ENCODE measurements around the gene C2orf76. TPM values are rescaled to one million over a fixed set of nuclear protein-coding genes. Genes with fewer than 3 reads are reported as not detected.

Gene C2orf76
- total and polyA plus RNA-seq, 2 of the 4 experiments (the other 2 are of a cell fraction), result 10.6 to 12.6 TPM

DNA sequence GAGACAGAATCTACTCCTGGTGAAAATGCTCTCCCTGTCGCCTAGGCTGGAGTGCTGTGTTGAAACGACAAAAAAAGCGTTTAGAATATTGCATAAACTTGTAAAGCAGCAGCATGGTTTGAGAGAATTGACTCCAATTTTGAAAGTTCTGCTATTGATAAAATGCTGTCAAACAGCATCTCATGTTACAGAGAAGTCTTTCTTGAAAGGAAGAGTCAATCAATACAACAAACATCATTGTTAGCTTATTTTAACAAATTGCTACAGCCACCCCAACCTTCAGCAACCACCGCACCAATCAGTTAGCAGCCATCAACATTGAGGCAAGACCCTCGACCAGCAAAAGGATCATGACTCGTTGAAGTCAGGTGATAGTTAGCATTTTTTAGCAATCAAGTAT, 6.9 kb downstream of the C2orf76 start:
- no peaks in the 10 kb centered on the region for H3K27me3 ChIP-seq (ENCODE audit: control insufficient read depth, insufficient read depth, low read length)
- DNase-seq, result no peak
- CTCF ChIA-PET, result no interaction called here

More for the DNA sequence above, 6.9 kb downstream of the C2orf76 start:
- no peak overlapping the region for H2AK5ac ChIP-seq (ENCODE audit: low read depth, low read length)
- H3K23ac ChIP-seq (ENCODE audit: low read depth, low read length), result no peak overlapping the region
- no peak overlapping the region for H2AK9ac ChIP-seq (replicated peaks; ENCODE audit: low read depth, low read length, poor library complexity)
- no peak overlapping the region for H3K27ac ChIP-seq (ENCODE audit: insufficient read depth, low read length)
- no peak for TF ChIP-seq MAFK (IDR thresholded peaks at IDR 0.05; ENCODE audit: low read depth, low read length)
- no peak for TF ChIP-seq MXI1 (IDR thresholded peaks at IDR 0.05; ENCODE audit: borderline replicate concordance, low read depth, low read length)
- TF ChIP-seq, protein P1, sequence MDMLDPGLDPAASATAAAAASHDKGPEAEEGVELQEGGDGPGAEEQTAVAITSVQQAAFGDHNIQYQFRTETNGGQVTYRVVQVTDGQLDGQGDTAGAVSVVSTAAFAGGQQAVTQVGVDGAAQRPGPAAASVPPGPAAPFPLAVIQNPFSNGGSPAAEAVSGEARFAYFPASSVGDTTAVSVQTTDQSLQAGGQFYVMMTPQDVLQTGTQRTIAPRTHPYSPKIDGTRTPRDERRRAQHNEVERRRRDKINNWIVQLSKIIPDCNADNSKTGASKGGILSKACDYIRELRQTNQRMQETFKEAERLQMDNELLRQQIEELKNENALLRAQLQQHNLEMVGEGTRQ (IDR thresholded peaks at IDR 0.05; ENCODE audit: low read depth, low read length), result no peak
- TF ChIP-seq RAD21 (IDR thresholded peaks at IDR 0.05; ENCODE audit: low read length), result no peak
- TF ChIP-seq BHLHE40 (IDR thresholded peaks at IDR 0.05; ENCODE audit: low read depth, low read length), result no peak
- TF ChIP-seq RFX5 (IDR thresholded peaks at IDR 0.05; ENCODE audit: low read depth, low read length), result no peak
- no peak for TF ChIP-seq RCOR1 (IDR thresholded peaks at IDR 0.05; ENCODE audit: insufficient replicate concordance, low read length)
- TF ChIP-seq POLR2A (IDR thresholded peaks at IDR 0.05; ENCODE audit: low read depth, low read length), result no peak
- no peak for TF ChIP-seq MAZ (IDR thresholded peaks at IDR 0.05; ENCODE audit: borderline replicate concordance, low read depth, low read length)
- TF ChIP-seq, protein P2, sequence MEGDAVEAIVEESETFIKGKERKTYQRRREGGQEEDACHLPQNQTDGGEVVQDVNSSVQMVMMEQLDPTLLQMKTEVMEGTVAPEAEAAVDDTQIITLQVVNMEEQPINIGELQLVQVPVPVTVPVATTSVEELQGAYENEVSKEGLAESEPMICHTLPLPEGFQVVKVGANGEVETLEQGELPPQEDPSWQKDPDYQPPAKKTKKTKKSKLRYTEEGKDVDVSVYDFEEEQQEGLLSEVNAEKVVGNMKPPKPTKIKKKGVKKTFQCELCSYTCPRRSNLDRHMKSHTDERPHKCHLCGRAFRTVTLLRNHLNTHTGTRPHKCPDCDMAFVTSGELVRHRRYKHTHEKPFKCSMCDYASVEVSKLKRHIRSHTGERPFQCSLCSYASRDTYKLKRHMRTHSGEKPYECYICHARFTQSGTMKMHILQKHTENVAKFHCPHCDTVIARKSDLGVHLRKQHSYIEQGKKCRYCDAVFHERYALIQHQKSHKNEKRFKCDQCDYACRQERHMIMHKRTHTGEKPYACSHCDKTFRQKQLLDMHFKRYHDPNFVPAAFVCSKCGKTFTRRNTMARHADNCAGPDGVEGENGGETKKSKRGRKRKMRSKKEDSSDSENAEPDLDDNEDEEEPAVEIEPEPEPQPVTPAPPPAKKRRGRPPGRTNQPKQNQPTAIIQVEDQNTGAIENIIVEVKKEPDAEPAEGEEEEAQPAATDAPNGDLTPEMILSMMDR (conservative IDR thresholded peaks at IDR 0.05; ENCODE audit: low read depth, low read length), result no peak
- TF ChIP-seq, protein P3, sequence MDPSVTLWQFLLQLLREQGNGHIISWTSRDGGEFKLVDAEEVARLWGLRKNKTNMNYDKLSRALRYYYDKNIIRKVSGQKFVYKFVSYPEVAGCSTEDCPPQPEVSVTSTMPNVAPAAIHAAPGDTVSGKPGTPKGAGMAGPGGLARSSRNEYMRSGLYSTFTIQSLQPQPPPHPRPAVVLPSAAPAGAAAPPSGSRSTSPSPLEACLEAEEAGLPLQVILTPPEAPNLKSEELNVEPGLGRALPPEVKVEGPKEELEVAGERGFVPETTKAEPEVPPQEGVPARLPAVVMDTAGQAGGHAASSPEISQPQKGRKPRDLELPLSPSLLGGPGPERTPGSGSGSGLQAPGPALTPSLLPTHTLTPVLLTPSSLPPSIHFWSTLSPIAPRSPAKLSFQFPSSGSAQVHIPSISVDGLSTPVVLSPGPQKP (IDR thresholded peaks at IDR 0.05; ENCODE audit: borderline replicate concordance, low read depth, low read length), result no peak
- TF ChIP-seq NFE2L2 (IDR thresholded peaks at IDR 0.05; ENCODE audit: low read depth, low read length), result no peak
- no peak for TF ChIP-seq FOS (IDR thresholded peaks at IDR 0.05; ENCODE audit: low read depth, low read length)
- no peaks in the 10 kb centered on the region for H4K20me1 ChIP-seq (ENCODE audit: insufficient read depth, low read length)
- no peak overlapping the region for H3K18ac ChIP-seq (ENCODE audit: low read depth, low read length)
- H3K4me3 ChIP-seq (ENCODE audit: insufficient read depth, low read depth, low read length), result no peak overlapping the region
- no peaks in the 10 kb centered on the region for H3K4me1 ChIP-seq (ENCODE audit: control insufficient read depth, insufficient read depth, low read length)
- peaks cover 7% of the 10 kb centered on the region in 2 experiments for H3K79me1 ChIP-seq (ENCODE audit: low read depth in 1 of 2, low read length in 2 of 2)
- POLR2A ChIA-PET (ENCODE audit: unreplicated experiment), result interaction anchor here (0.5 kb wide), 1 partner anchor 325 kb away, joined by 3 read pairs; no protein-coding TSS in a partner anchor
- no peak overlapping the region for H3K9ac ChIP-seq (ENCODE audit: low read depth, low read length)
- H2AFZ ChIP-seq (replicated peaks; ENCODE audit: low read length, poor library complexity), result no peak overlapping the region
- no peak overlapping the region for H2BK20ac ChIP-seq (ENCODE audit: low read depth, low read length)
- dilution Hi-C loops (cut with HindIII; ENCODE audit: low sequenced_read_pairs, unreplicated experiment), result no loop called here
- no peak overlapping the region for H3K4me2 ChIP-seq (ENCODE audit: low read depth, low read length)
- H3K56ac ChIP-seq (ENCODE audit: extremely low read depth, insufficient read depth, low read length), result no peak overlapping the region
- intact Hi-C loops (cut with micrococcal nuclease), result no loop called here
- no peak overlapping the region for H4K5ac ChIP-seq (ENCODE audit: low read depth, low read length)
- WGBS, 2 experiments (ENCODE audit: extremely low coverage in 2 of 2, insufficient read length in 1 of 2), result no CpG with 5 or more reads among the region's 6 CpGs
- no peak overlapping the region for H3K4ac ChIP-seq (ENCODE audit: low read depth, low read length)
- no peak overlapping the region for H2BK5ac ChIP-seq (ENCODE audit: low read depth, low read length, poor library complexity, severe bottlenecking)
- H3K9me1 ChIP-seq (ENCODE audit: insufficient read depth, low read length), result no peaks in the 10 kb centered on the region
- no peak overlapping the region for H2BK15ac ChIP-seq (ENCODE audit: low read depth, low read length)
- no TSS peak for BruUV-seq (replicated peaks)
- no peak overlapping the region for H3K14ac ChIP-seq (replicated peaks; ENCODE audit: low read depth, low read length)
- no peaks in the 10 kb centered on the region for H3K36me3 ChIP-seq (ENCODE audit: control insufficient read depth, insufficient read depth, low read length)
- in situ Hi-C loops (cut with MboI; ENCODE audit: low sequenced_read_pairs), result no loop called here
- H4K91ac ChIP-seq (ENCODE audit: insufficient read depth, low read depth, low read length), result no peak overlapping the region
- no peaks in the 10 kb centered on the region for H3K9me3 ChIP-seq (ENCODE audit: control insufficient read depth, insufficient read depth, low read length)
- H4K8ac ChIP-seq (ENCODE audit: low read depth in 2 of 2, low read length in 2 of 2), result no peak overlapping the region
- no peak overlapping the region for H2BK120ac ChIP-seq (ENCODE audit: low read depth, low read length)
- no peak for ATAC-seq (ENCODE audit: low read depth)
